ENCODE data around the gene RAD51B.
"Not testable (repeated sequence)": the region's sequence is repeated elsewhere in the genome, so short reads cannot be mapped to it uniquely, and the experiment has no call there.

The RAD51B gene

DNA sequence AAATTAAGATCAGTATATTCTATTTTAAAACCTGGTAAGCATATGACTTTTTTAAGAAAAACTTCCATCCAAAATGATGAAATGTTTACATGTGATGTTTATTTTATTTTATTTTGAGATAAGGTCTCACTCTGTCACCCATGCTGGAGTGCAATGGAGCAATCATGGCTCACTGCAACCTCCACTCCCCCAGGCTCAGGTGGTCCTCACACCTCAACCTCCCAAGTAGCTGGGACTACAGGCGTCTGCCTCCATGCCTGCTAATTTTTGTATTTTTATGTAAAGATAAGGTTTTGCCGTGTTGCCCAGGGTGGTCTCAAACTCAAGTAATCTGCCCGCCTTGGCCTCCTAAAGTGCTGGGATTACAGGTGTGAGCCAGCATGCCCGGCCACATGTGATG lies 831.5 kb downstream of the RAD51B start:
- no peak for DNase-seq (ENCODE audit: low read depth, low spot score)

DNA sequence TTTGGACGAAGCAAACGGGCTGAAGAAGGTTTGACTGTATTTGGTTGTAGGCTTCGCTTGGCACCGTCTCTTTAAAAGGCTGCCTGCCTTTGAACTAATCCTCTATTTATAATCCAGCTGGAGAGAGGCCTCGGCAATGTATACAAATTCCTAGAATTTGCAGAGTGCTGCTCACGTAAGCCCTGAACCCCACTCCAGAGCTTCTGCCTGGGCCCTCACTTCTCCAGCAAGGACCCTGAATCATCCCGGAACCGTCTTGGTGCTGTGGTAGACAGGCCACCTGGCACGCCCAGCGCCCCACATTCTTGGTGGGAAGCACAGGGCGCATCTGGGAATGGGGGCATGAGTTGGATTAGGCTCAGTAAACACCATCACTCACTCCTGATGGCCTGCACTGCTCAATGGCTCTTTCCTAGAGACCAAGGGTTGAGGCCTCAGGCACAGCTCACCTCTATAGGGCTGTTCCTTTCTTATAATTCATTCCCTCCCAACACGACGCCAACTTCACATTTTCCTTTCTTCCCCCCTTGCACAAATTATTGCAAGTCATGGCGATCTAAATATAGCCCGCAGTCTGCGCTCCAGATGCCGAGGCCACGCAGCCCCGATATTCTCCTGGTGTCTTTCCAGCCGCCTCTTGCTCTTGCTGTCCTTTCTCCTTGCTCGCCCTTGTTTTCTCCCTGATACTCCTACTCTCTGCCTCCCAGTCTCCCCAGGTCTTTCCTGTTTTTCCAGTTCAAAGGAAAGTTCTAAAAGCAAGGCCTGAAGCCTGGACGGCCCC lies 832.3 kb downstream of the RAD51B start:
- DNase-seq (ENCODE audit: low read depth, low spot score), result no peak

DNA sequence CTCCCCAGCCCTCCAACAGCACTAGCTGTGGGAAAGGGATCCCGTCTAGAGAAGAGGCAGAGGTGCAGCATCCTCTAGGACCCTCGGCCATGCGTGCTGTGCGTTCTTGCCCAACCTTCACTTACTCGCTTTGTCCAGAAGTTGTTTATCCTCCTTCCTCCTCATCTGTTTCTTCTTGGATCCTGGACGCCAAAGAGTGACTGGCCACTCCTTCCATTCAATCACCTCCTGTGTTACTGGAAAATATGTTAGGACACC lies 832.8 kb downstream of the RAD51B start:
- no peak for DNase-seq (ENCODE audit: low read depth, low spot score)

DNA sequence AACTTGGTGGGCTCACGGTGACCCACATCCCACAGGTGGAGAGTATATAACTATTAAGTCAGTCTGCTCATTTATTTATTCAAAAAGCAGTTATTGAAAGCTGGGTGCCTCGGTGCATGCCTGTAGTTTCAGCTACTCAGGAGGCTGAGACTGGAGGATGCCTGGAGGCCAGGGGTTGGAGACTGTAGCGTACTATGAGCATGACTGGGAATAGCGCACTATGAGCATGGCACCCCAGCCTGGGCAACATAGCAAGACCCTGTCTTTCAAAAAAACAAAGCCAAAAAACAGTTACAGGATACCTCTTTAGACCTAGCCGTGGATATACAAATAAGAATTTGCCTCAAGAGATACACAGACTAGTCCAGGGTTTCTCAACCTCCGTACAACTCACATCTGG lies 833.5 kb downstream of the RAD51B start:
- DNase-seq (ENCODE audit: low read depth, low spot score), result no peak

DNA sequence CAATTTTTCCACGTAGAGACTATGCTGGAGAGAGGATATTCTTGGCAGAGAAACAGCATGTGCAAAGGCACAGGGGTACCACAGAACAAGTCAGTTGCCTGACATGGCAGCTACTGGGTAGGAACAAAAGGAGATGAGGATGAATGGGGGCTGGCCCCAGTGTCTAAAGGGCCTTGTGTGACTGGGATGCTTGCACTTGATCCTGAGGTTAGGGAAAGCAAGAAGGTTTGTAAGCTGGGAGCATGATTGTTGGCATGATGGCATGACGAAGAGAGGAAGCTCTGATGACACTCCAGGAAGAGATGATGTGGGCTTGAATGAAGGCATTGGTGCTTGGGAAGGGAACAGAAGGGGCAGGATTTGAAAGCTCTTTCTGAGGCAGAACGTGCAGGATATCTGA lies 834.2 kb downstream of the RAD51B start:
- no peak for DNase-seq (ENCODE audit: low read depth, low spot score)

DNA sequence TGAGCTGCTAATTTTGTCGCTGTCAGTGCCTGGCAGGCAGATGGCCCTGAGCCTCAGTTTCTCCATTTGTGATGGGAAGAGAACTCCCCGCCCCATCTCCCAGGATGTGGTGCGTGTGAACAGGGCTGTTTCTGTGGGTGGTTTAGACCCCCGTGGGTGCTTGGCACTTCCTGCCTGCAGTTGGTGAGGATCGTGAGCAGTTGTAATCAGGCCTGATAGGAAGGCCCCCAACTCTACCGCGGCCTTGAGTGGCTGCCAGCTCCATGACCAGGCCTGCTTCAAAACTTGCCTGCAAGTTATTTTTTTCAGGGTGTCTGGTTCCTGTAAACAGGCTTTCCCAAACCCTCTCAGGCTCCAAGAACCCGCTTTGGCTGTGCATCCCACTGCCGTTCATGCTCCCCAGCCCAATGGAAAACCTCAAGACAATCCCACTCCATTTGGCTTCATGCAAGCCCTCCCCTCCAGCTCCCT lies 834.9 kb downstream of the RAD51B start:
- no peak for DNase-seq (ENCODE audit: low read depth, low spot score)

DNA sequence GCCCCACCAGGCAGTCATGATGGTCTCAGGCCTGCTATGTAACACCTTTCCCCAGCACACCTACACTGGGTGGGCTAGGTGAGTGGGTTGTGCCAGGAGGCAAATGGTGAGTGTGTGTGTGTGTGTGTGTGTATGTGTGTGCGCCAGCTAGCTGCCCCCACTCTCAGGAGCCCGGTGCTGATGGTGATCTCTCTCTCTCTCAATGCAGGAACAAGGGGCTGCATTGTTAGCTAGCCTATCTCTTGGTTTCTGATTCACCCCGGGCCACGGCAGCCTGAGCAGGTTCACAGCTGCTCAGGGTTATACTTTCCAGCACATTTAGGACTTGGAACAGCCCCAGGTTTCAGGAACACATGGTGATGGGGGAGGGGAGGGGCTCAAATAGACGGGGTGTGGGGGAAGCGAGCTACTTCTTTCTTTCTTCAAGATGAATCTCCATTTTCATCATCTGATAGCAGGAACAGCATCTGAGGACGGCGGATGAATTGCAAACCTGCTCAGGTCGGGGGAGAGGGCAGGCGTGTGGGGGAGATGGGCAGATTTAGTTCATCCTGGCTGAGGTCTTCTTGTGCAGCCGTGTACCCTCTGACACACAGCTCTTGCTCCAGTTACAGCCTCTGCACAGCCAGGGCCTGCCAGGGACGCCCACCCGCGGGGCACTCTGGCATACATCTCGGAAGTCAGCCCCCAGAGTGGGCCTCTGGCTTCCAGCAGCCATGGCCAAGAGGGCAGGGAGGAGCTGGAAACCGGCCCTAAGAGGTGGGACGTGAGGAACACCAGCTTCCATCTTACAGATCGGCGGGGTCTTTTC lies 835.6 kb downstream of the RAD51B start:
- no peak for DNase-seq (ENCODE audit: low read depth, low spot score)

DNA sequence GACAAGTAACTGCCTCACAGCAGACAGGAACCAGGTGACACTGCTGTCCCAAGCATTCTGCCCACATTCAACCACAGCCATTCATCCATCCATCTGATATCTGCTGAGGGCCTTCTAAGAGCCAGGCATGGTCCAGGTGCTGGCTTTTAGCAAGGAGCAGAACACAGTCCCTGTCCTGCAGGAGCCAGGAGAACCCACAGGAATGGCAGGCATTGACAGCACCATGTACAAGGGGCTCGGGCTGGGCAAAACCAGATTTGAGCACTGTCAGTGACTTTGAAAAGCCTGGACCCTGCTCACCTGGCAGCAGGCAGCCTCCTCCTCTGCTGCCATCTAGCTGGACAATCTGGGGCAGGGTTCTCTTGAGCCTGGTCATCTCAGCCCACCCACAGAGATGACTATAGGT lies 836.3 kb downstream of the RAD51B start:
- DNase-seq (ENCODE audit: low read depth, low spot score), result no peak

DNA sequence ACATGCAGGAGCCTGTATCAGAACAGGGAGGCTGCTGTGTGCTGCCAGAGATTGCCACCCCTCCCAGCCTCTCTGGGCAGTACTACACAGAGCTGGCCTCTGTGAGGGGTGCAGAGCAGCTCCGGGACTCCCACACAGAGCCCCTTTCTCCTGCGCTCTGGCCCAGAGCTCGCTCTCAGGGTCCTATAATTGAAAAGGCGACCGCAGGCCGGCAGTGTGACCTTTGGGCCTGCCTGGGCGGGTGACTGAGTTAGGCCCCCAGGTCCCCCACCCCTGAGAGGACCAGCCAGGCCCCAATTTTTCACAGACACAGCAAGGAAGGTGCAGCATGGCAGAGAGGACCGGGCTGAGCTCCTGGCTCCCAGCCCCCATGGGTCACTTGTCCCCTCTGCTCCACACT lies 836.9 kb downstream of the RAD51B start:
- no peak for DNase-seq (ENCODE audit: low read depth, low spot score)

DNA sequence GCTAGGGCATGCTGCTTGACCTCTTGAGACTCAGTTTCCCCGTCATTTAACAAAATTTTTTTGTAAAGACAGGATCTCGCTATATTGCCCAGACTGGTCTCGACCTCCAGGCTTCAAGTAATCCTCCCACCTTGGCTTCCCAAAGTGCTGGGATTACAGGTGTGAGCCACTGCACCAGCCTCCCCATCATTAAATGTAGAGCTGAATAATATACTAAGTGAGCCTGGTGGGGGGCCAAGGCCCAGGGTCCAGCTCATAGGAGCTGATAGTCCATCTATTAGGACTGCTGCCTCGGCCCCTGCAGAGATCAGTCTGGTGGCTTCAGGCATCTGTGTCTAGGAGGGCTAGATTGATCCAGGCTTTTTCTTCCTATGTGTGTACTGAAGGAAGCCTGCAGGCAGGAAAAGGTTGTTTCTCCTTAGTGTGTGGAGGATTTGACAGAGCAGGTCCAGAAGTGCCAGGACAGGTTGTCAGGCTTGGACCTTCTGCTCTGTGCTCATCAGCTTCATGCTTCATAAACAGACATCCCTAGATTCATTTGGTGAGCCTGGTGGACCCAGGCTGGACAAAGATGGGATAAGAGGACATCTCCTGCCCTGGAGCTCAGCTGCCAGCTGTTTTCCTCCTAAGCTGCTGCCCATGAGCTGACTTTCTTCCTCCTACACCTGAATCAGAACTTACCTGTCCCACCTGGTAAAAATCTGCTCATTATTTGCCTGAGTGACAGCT lies 837.9 kb downstream of the RAD51B start:
- DNase-seq (ENCODE audit: low read depth, low spot score), result no peak

DNA sequence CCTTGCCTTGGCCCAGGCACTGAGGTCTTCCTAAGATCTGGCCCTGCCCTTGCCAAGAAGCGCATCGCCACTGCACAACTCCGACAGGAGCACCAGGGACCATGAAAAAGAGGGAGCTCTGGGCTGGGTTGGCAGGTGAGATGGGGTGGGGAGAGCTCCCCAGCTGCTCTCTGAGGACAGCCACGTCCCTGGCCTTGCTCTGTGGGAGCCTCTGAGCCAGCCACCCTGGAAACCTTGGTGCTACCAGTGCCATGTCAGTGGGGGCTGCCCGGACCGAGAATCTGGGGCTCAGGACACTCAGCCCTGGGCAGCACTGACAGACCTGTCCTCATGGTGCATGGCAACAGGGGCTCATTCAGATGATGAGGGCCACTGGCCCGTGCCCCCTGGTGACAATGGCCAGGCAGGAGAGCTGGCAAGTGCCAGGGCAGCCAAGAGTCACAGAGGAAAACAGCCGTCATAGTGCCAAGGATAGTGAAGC lies 838.5 kb downstream of the RAD51B start:
- DNase-seq (ENCODE audit: low read depth, low spot score), result no peak

DNA sequence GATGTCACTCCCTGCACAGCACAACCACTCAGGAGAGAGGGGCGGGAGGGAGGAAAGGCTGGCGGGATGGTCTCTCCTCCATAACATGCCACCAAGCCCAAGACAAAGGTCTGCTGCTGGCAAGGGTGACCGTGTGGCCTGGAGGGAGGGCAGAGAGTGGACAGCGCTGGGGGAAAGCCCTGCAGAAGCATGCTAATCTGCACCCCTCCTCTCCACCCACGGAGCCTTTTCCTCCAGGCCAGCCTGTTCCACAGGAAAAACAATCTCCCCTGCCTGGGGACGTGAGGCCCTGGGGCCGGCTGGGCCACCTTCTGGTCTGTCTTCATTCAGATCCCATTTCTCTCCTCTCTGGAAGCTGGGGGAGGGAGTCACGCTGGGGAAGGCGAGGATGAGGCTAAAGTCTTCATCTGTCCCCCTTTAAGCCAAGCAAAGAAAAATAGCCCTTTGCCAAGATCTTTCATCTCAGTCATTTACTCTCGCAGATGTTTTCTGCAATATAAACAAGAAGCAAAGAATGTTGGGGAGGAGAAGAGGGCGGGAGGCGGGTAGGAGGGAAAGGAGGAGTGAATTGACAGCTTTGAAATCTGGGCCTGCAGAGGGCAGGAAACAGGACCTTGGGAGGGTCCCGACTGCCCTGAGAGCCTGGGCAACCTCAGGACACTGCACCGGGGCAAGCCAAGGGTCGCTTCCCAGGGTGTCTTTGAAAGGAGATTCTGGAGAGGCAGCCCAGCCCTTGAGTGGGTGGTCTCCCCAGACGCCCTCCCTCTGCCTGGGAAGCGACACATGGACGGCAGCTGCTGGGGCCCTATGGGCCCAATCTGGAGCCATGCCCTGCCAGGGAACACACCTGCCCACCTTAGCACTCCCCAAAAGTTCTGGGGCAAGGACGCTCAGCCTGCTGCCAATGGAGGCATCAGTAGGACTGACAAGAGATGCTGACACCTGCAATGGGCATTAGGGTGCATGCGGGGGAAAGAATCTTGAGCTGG lies 839.7 kb downstream of the RAD51B start:
- DNase-seq (ENCODE audit: low read depth, low spot score), result no peak

DNA sequence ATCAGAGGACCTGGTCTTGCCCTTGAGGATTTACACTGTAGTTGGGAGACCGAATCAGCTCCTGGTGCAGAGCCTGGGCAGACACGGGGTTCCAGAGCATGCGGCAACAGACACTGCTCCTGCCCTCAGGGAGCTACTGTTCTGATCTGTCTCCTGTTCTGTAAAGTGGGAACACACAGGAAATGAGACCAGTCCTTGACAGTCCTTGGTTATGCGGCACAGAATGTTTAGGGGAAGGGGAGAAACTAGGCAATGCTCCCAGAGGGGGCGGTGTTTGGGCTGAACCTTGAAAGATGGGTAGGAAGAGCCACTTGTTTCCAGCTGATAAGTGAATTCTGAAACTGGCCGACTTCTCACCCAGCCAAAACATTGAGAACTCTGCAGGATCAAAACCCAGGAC lies 840.9 kb downstream of the RAD51B start:
- DNase-seq (ENCODE audit: low read depth, low spot score), result no peak

DNA sequence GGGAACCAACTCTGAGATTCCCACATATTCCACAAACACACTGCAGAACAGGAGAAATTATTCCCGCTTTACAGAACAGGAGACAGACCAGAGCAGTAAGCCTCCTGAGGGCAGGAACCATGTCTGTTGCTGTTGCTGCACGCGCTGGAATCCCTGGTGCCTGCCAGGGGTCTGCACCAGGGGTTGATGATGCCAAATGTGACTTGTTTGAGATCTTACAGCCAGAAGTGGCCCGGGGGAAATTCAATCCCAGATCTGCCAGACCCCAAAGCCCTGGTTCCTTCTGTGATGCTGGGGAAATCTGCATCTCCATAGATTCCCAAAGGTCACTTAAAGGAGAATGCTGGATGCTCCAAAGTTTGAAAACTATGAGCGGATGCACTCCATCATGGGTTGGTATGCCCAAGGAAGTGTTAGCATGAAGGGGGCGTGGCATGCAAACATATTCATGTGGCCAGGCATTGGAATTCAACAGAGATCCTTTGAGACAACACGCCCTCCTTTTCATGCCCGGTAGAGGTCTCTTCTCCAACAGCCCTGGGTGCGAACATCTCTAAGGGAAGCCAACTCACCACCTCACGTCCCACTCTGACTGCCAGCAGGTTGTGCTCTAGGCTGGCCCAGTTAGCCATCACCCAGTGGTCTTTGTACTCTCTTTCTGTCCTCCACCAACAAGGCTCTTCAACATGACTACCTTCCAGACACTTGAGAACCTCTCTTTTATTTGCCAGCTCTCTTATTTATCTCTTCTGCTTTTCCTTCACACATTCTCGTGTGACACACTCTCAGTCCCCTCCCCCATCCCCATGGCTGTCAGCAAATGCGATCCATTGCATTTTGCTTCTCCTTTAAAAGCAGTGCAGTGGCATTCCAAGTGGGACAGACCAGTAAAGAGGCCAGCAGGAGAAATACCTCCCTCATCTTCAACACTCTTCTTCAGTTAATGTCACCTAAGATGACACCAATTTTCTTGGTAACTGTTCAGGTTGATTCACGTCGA lies 841.9 kb downstream of the RAD51B start:
- DNase-seq (ENCODE audit: low read depth, low spot score), result no peak

DNA sequence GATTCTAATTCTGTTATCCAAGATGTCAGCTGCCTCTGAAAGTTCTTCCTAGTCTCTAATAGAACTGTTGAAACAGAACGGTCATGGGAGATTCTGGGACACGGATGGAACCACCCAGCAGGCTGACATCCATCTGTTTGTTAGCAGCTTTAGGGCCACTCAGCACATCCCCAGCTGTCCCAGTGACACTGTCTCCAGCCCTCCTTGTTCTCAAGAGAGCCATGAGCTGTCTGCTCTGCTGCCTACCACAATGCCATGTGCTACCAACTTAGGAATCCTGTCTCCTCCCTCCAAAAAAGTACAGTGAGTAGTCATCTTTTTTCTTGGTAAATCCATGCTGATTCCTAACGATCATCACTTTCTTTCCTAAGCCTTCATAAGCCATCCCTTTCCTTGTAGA lies 842.8 kb downstream of the RAD51B start:
- DNase-seq (ENCODE audit: low read depth, low spot score), result no peak

DNA sequence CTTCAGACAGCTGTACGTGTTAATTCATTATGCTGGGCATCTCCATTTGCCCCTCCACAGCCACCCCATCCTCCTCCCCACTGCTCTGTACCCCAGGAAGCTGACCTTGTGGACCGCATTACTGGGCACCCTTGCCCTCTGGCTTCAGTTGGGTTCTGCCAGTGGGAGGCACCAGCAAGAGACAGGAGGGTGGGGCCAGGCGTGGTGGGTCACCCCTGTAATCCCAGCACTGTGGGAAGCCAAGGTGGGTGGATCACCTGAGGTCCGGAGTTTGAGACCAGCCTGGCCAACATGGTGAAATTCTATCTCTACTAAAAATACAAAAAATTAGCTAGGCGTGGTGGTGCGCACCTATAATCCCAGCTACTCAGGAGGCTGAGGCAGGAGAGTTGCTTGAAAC lies 843.2 kb downstream of the RAD51B start:
- not testable (repeated sequence) for DNase-seq (ENCODE audit: low read depth, low spot score)

DNA sequence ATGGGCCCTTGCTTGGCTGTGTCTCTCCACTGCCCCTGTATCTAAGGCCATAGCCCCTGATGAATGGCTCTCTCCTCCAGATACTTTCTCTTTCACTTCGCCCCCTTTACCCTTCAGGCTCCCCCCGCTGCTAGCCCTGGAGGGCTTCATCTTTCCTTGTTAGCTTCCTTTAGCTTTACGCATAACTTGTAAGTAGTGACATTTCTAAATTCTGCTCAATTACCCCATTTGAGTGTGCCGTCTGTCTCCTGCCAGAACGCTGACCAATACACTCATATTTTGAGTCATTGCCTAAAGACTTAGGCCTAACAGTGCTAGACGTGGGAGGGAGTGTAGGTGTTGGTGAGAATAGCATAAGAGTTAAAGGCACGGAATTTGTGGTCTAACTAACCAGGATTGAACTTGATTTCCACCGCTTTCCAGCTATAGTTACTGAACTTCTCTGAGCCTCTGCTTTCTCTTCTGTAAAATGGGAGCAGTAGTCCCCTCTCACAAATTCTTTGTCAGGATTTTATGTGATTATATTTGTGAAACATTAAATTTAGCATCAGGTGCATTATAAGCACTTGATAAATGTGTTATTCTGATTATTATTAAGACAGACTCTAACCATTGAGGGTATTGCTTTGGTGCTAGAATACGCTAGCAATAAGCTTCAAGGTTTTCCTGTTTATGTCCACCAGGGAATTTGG lies 844.0 kb downstream of the RAD51B start:
- DNase-seq (ENCODE audit: low read depth, low spot score), result no peak

DNA sequence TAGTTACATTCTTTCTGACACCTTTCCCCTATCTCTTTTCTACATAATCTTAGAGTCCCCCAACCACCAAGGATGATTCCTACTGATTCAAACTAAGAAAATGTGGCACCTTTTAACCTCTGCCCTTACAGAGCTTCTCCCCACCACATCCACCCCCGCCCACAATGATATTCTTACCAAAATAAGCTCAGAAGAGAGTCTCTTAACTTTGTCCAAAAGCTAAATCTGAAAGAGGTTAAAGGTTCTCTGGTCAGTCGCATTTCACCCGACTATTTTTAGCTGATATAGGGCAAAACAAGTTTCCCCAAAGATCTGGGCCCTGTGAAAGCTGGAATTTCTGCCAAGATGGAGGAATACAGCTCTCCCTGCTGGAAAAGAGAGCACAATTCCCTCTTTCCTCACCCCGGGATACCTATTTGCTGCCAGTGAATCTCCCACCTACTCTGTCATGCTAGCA lies 844.7 kb downstream of the RAD51B start:
- DNase-seq (ENCODE audit: low read depth, low spot score), result no peak

DNA sequence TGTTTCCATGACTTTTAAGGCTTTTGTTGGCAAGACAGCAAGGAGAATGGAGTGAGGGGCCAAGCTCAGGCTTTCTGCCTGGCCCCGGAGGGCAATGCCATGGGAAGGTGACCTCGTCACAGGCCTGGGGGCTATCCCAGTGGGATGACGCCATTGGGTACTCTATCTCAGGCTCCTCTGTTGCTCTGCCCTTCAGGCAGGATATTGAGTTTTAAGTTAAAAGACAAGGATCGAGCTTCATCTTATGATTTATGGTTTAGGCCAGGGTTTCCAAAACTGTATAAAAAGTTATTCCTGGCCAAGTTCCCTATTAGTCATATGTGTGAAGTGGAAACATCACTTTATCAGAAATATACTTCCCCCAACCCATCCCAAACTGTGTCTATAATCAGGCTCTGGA lies 845.6 kb downstream of the RAD51B start:
- no peak for DNase-seq (ENCODE audit: low read depth, low spot score)

All from iPS DF 19.7 (cell line).